CD4-positive, alpha-beta T cell treated with Interleukin-6 at 100 ng/mL for 8 hours (primary cell): ENCODE data around the gene EP400.

Source experiments
- DNase-seq: peaks from one replicate; pipeline ENCODE4 v3.0.0-alpha.2; 2020; ENCODE audit warnings: mixed read lengths, low spot score

Gene EP400

DNA sequence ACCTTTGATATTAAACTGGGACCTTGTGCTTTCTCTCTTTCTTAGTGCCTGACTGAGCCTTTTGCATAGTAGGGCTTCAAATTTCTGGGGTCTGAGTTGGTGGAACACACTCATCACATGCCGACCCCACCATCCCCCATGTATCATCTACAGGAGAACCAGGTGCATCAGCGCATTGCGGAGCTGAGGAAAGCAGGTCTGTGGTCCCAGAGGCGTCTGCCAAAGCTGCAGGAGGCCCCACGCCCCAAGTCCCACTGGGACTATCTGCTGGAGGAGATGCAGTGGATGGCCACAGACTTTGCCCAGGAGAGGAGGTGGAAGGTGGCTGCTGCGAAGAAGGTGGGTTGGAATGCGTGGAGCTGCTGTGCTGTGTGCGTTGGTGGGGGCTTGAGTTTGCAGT lies 37.8 kb downstream of the EP400 start:
- DNase-seq, result no peak

DNA sequence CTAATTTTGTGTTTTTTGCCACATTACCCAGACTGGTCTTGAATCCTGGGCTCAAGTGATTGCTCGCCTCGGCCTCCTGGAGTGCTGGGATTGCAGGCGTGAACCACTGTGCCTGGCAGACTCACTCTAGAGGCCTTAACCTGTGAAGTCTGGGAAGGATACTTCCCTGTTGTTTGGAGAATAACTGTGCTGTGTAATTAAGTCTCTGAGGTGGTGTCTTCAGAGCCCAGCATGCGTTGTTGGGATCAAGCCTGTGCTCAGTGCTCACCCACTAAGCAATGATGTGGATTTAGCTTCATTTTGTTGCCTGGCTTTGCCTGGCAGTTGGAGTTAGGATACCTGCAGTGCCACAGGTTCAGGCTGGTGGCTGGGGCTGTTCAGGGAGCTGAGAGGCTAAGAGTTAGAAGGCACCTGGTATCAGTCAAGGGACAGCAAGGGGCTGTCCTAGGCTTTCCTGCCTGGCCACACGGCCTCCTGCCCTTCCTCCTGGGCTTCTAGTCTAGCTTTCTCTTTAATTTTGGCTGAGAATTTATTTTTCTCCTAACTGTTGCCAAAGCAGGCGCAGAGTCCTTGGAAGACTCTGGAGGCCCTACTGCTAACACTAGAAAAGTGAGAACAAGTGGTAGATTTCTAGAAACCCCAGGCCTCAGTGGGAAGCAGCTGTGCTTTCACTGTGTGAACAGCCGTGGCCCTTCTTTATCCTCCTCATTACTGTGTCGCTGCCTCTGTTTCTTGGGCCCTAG lies 38.5 kb downstream of the EP400 start:
- DNase-seq, result no peak

GRCh38 chr12:131989021-131989420 lies 39.3 kb downstream of the EP400 start:
- DNase-seq, result no peak

DNA sequence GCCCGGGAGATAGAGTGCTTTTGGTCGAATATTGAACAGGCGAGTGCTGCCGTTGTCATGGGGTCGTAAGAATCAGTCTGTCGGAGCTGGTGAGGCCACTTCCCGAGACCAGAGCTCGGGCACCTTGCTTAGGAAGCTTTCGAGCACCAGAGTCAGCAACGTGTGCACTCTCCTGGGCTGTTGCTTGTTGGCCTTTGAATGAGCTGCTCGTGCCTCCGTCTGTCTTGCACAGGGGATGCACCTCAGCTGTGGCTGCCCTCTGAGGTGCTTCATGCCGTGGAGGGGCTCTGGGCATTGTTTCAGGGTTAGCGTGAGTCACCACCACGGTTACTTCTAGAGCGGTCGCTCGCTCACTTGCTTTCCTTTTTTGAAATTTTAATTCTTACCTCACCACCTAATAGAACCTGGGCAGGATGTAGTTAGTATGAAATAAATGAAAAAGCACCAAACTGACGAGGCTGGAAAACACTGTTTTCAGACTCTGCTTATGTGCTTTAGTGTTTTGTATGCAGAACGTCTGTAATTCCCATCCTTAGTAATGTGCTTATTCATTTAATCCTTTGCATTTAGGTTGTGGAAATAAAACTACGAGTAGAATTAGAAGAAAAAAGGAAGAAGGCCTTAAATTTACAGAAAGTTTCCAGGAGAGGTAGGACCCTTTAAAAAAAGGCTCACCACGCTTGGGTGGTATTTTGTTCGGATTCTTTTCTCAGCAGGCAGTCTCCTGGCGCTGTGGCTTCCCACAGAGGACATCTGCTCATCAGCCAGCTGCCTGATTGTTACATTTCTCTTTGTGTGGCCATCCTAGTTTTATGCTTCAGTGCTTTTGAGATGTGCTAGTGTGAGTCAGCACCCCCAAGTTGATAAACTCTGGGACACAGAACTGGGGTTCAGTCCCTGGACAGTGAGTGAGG lies 40.6 kb downstream of the EP400 start:
- DNase-seq, result no peak

GRCh38 chr12:131990980-131991305 lies 41.2 kb downstream of the EP400 start:
- no peak for DNase-seq

- DNase-seq, result no peak
These were observed 42.2 kb downstream of the EP400 start for GRCh38 chr12:131991816-131992430.

DNA sequence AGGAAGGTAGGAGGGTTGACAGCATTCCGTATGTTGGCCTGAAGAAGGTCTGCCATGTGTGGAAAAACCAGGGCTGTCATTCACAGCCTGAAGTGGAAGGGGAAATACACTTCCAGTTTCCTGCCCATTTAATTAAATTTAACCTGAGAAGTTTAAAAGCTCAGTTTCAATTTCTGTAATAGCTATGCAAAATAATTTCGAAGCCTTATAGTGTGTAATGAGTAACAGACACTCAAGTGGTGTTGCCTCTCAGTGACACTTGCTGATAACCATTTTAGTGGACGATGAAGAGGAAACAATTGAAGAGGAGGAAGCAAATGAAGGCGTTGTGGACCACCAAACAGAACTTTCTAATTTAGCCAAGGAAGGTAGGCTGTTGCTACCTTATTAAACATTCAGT lies 44.8 kb downstream of the EP400 start:
- no peak for DNase-seq

- no peak for DNase-seq
These were observed 50.6 kb downstream of the EP400 start for GRCh38 chr12:132000286-132000872.

GRCh38 chr12:132003846-132004245 lies 54.1 kb downstream of the EP400 start:
- no peak for DNase-seq

GRCh38 chr12:132004946-132005345 lies 55.2 kb downstream of the EP400 start:
- DNase-seq, result no peak

- DNase-seq, result no peak
These were observed 56.4 kb downstream of the EP400 start for GRCh38 chr12:132006056-132006680.

DNA sequence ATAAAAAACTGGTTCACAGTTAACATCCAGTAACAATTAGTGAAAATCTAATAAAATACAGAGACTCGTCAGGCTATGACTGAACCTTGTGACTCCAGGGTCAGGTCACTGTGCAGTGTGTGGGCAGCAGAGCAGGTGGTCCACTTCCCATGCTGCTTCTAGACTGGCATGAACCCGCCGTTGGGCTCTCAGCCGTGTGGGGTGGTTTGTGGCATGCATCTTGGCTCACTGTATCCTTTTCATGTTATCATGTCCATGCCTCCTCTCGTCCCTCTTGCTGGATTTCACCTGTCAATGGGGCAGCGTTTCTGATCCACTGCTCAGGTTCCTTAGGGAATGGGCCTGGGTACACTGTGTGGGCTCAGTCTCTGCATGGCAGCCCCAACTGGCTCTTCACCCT lies 57.3 kb downstream of the EP400 start:
- DNase-seq, result no peak

GRCh38 chr12:132009336-132009859 lies 59.7 kb downstream of the EP400 start:
- no peak for DNase-seq

- no peak for DNase-seq
These were observed 63.3 kb downstream of the EP400 start for GRCh38 chr12:132012919-132013568.

GRCh38 chr12:132014092-132014914 lies 64.6 kb downstream of the EP400 start:
- DNase-seq, result no peak

DNA sequence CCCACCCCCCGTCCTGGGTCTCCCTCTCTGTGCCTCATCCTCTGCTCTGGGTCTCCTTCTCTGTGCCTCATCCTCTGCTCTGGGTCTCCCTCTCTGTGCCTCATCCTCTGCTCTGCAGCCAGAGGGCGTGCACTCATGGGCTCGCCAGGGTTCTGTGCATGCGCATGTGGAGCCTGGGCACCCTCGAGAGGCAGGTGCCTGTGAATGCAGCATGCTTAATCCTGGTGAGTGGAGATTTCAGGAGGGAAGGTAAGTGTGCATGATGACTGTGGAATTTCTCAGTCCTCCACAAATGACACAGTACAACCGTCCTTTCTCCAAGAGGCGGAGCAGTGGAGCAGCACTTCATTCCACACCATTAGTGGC lies 65.2 kb downstream of the EP400 start:
- no peak for DNase-seq

- no peak for DNase-seq
These were observed 66.1 kb downstream of the EP400 start for GRCh38 chr12:132015686-132016430.

DNA sequence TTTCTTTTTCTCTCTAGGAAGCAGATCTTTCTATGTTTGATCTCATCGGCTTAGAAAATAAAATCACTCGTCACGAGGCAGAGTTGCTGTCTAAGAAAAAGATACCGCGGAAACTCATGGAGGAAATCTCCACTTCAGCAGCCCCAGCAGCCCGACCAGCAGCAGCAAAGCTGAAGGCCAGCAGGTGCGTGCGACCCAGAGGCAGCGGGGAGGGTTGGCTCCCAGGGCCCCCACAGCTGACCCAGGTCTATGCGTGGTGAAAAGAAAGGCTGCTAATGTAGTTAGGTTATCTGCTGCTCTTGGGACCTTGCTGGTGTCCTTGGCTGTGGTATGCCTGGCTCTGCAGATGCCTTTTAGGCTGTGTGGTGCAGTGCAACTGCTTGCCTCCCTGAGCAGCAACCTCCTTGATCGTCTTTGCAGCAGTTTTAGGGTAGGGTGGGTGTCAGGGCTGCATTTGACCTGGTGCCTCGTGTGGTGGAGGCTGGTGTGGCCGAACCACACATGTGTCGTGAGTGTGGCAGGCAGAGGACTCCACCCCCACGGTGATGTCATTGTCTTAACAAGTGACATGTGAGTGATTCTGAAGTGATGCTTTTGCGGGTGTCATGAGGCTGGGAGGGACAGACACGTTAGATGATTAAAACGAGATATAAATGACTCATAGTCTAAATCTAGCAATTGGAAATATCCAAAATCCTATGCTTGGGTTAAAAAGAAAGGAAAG lies 68.6 kb downstream of the EP400 start:
- no peak for DNase-seq

- no peak for DNase-seq
These were observed 70.1 kb downstream of the EP400 start for GRCh38 chr12:132019891-132020290.
